Measurements from ENCODE around the gene RORB.
"Not testable (repeated sequence)": the region's sequence is repeated elsewhere in the genome, so short reads cannot be mapped to it uniquely, and the experiment has no call there.

The RORB gene

GRCh38 chr9:74517188-74517587, 20.1 kb downstream of the RORB start:
- no peak for DNase-seq

GRCh38 chr9:74519419-74519818, 22.3 kb downstream of the RORB start:
- no peak for DNase-seq

GRCh38 chr9:74521009-74521408, 23.9 kb downstream of the RORB start:
- no peak for DNase-seq

GRCh38 chr9:74524289-74524688, 27.2 kb downstream of the RORB start:
- DNase-seq = no peak

GRCh38 chr9:74526215-74526614, 29.1 kb downstream of the RORB start:
- DNase-seq = no peak

- DNase-seq = no peak
These were observed 30.6 kb downstream of the RORB start for GRCh38 chr9:74527718-74528117.

- no peak for DNase-seq
These were observed 31.1 kb downstream of the RORB start for GRCh38 chr9:74528207-74528606.

GRCh38 chr9:74530458-74530857, 33.3 kb downstream of the RORB start:
- not testable (repeated sequence) for DNase-seq

- DNase-seq = no peak
These were observed 36.1 kb downstream of the RORB start for GRCh38 chr9:74533253-74533652.

- DNase-seq = no peak
These were observed 37.7 kb downstream of the RORB start for GRCh38 chr9:74534841-74535240.

- no peak for DNase-seq
These were observed 46.0 kb downstream of the RORB start for GRCh38 chr9:74543145-74543544.

- no peak for DNase-seq
These were observed 54.1 kb downstream of the RORB start for GRCh38 chr9:74551266-74551665.

GRCh38 chr9:74554751-74555419, 57.8 kb downstream of the RORB start:
- DNase-seq = no peak

- no peak for DNase-seq
These were observed 58.4 kb downstream of the RORB start for GRCh38 chr9:74555565-74555964.

GRCh38 chr9:74556685-74557084, 59.5 kb downstream of the RORB start:
- no peak for DNase-seq

GRCh38 chr9:74557571-74557970, 60.4 kb downstream of the RORB start:
- no peak for DNase-seq

- no peak for DNase-seq
These were observed 65.5 kb downstream of the RORB start for GRCh38 chr9:74562611-74563010.

- DNase-seq = no peak
These were observed 73.9 kb downstream of the RORB start for GRCh38 chr9:74570879-74571512.

GRCh38 chr9:74573640-74574191, 76.6 kb downstream of the RORB start:
- no peak for DNase-seq

- no peak for DNase-seq
These were observed 79.0 kb downstream of the RORB start for GRCh38 chr9:74576176-74576575.

- DNase-seq = no peak
These were observed 80.8 kb downstream of the RORB start for GRCh38 chr9:74577956-74578355.

- DNase-seq = no peak
These were observed 92.4 kb downstream of the RORB start for GRCh38 chr9:74589576-74589975.

- DNase-seq = no peak
These were observed 98.2 kb downstream of the RORB start for GRCh38 chr9:74595286-74595685.

- no peak for DNase-seq
These were observed 101.7 kb downstream of the RORB start for GRCh38 chr9:74598874-74599273.
